ENCODE results near the gene HSP90B1.

The HSP90B1 gene

GRCh38 chr12:103930034-103930786, at the start of gene HSP90B1:
Gene HSP90B1, plus strand, starts transcription at chr12:103930410. Its CDS starts 106 bp downstream, at chr12:103930516.
- peak; percentile 94 to 100 (median 99) for DNase-seq

GRCh38 chr12:103881261-103881660, 48.9 kb upstream of the HSP90B1 start:
- DNase-seq = no peak

- no peak for DNase-seq
Measured at GRCh38 chr12:103882861-103883596, 47.2 kb upstream of the HSP90B1 start.

GRCh38 chr12:103883908-103884307, 46.3 kb upstream of the HSP90B1 start:
- no peak for DNase-seq

- peak in 7 of 56 donors; percentile 3 to 53 (median 17) for DNase-seq
Measured at GRCh38 chr12:103884316-103884715, 45.9 kb upstream of the HSP90B1 start.

GRCh38 chr12:103886195-103886797, 43.9 kb upstream of the HSP90B1 start:
- no peak for DNase-seq

GRCh38 chr12:103887738-103888137, 42.5 kb upstream of the HSP90B1 start:
- peak in 12 of 56 donors; percentile 2 to 29 (median 8) for DNase-seq

- no peak for DNase-seq
Measured at GRCh38 chr12:103897316-103897715, 32.9 kb upstream of the HSP90B1 start.

GRCh38 chr12:103901518-103902173, 28.6 kb upstream of the HSP90B1 start:
- DNase-seq = no peak

- no peak for DNase-seq
Measured at GRCh38 chr12:103903993-103904392, 26.2 kb upstream of the HSP90B1 start.

GRCh38 chr12:103905730-103906349, 24.4 kb upstream of the HSP90B1 start:
- no peak for DNase-seq

GRCh38 chr12:103908246-103908541, 22.0 kb upstream of the HSP90B1 start:
- no peak for DNase-seq

GRCh38 chr12:103908877-103909276, 21.3 kb upstream of the HSP90B1 start:
- DNase-seq = no peak

- DNase-seq = no peak
Measured at GRCh38 chr12:103909811-103910210, 20.4 kb upstream of the HSP90B1 start.

GRCh38 chr12:103912069-103912468, 18.1 kb upstream of the HSP90B1 start:
- DNase-seq = no peak

GRCh38 chr12:103913100-103913499, 17.1 kb upstream of the HSP90B1 start:
- no peak for DNase-seq

- no peak for DNase-seq
Measured at GRCh38 chr12:103915306-103915705, 14.9 kb upstream of the HSP90B1 start.

GRCh38 chr12:103917873-103918272, 12.3 kb upstream of the HSP90B1 start:
- no peak for DNase-seq

GRCh38 chr12:103924761-103925641, 5.2 kb upstream of the HSP90B1 start:
- no peak for DNase-seq

- DNase-seq = peak in 7 of 56 donors; percentile 1 to 53 (median 32)
Measured at GRCh38 chr12:103928682-103929045, 1.5 kb upstream of the HSP90B1 start.
